ENCODE results near the gene SRP72. TPM values are rescaled to one million over a fixed set of nuclear protein-coding genes. Genes with fewer than 3 reads are reported as not detected.
"Not testable (repeated sequence)": the region's sequence is repeated elsewhere in the genome, so short reads cannot be mapped to it uniquely, and the experiment has no call there.

Gene SRP72
- total and polyA plus RNA-seq, 2 donors (not counting 3 experiments of a cell fraction or from before 2014, with no cell fraction given): 65.7 to 132 TPM

DNA sequence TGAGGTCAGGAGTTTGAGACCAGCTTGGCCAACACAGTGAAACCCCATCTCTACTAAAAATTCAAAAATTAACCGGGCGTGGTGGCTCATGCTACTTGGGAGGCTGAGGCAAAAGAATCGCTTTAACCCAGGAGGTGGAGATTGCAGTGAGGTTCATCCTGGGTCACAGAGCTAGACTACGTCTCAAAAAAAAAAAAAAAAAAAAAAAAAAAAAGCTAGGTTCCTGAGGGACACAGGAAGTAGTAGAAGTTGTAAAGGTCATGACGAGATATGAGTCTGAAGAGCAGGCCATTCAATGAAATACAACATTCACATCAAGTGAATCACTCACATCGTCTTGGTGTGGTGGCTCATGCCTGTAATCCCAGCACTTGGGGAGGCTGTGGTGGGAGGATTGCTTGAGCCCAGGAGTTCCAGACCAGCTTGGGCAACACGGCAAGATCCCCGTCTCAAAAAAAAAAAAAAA is 1.1 kb upstream of the SRP72 start:
- Histone ChIP-seq H3K4me1 (ENCODE audit: control insufficient read depth, extremely low read depth, insufficient read depth, low read length) (peaks cover 27% of the 10 kb centered on the region), H3K79me2 (ENCODE audit: control insufficient read depth, insufficient read depth, low read length) (peaks cover 67% of the 10 kb centered on the region), H3K4me2 (ENCODE audit: insufficient read depth, low read length) (peak overlapping the region; percentile 99), H3K9ac (replicated peaks; ENCODE audit: extremely low read depth, insufficient read depth, low read length) (peak overlapping the region; percentile 98), H3K36me3 (ENCODE audit: control insufficient read depth in 2 of 2, extremely low read depth in 1 of 2, insufficient read depth in 2 of 2, low read length in 2 of 2) (peaks cover 0 to 13% of the 10 kb centered on the region in 2 experiments), H3K27ac (ENCODE audit: insufficient read depth, low read depth, low read length) (peak overlapping the region; percentile 94), H3K4me3 (replicated peaks in 1 of 3; ENCODE audit: insufficient read depth in 1 of 3, low read depth in 1 of 3, low read length in 3 of 3) (peak overlapping the region; percentile 67 to 99 (median 98))
- FAIRE-seq; H3K9me3 ChIP-seq (replicated peaks; ENCODE audit: control insufficient read depth, insufficient read depth, low read length); H2AFZ ChIP-seq (ENCODE audit: low read depth, low read length); dilution Hi-C loops (cut with MboI; ENCODE audit: extremely low pct_ligation_motif_present, low sequenced_read_pairs); BruUV-seq (replicated peaks); H3K9me1 ChIP-seq (replicated peaks; ENCODE audit: control insufficient read depth, extremely low read depth, insufficient read depth, low read length); H4K20me1 ChIP-seq (replicated peaks; ENCODE audit: control insufficient read depth, extremely low read depth, insufficient read depth, low read length); H3K27me3 ChIP-seq (ENCODE audit: control insufficient read depth in 2 of 2, insufficient read depth in 2 of 2, low read length in 2 of 2): not testable (repeated sequence)
- intact Hi-C loops (cut with micrococcal nuclease): loop anchor here (1.0 kb wide), 1 partner anchor 56 kb away; no protein-coding TSS in a partner anchor
- CTCF ChIA-PET: interaction anchor here (0.6 to 1.4 kb wide), 5 partner anchors 10 to 518 kb away, joined by 3 to 5 read pairs (median 3); partner anchors contain the start of genes CEP135, PAICS and PPAT
- DNase-seq (ENCODE audit: low read depth, low spot score): peak; percentile 39
- TF ChIP-seq JUN (IDR thresholded peaks at IDR 0.05; ENCODE audit: borderline replicate concordance, insufficient read depth, insufficient read length, low read depth) (peak; percentile 19), FOS (IDR thresholded peaks at IDR 0.05; ENCODE audit: borderline replicate concordance, insufficient read depth, low read length) (peak; percentile 25), POLR2A (IDR thresholded peaks at IDR 0.05; ENCODE audit: low read depth, low read length) (peak; percentile 62), POLR2AphosphoS5 (IDR thresholded peaks at IDR 0.05; ENCODE audit: insufficient read depth, low read depth, low read length) (peak; percentile 33)
- POLR2A ChIA-PET: interaction anchor here (1.0 to 1.4 kb wide), 2 partner anchors 30 to 80 kb away, joined by 3 read pairs; partner anchors contain the start of genes AASDH and PAICS

DNA sequence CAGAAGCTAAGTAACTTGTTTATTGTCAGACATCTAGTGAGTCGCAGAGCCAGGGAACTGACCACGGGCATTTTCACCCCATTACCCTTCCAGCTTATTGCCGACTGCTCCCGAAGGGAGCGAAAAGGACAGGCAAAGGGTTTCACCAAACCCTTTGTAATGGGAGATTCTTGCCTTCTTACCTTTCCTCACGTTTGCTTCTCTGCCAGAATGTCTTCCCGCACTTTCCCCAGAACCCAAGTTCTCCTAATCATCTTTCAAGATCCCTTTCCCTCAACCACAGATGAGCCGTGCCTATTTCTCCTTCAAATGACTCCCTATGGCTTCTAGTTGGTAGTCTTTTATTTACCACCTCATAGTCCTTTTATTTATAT is 520 bp upstream of the SRP72 start:
- H4K20me1 ChIP-seq (replicated peaks; ENCODE audit: control insufficient read depth, extremely low read depth, insufficient read depth, low read length): no peaks in the 10 kb centered on the region
- H3K9me3 ChIP-seq (replicated peaks; ENCODE audit: control insufficient read depth, insufficient read depth, low read length): no peaks in the 10 kb centered on the region
- peaks cover 67% of the 10 kb centered on the region for H3K79me2 ChIP-seq (ENCODE audit: control insufficient read depth, insufficient read depth, low read length)
- H3K4me2 ChIP-seq (ENCODE audit: insufficient read depth, low read length): peak overlapping the region; percentile 99
- no TSS peak for BruUV-seq (replicated peaks)
- H3K4me1 ChIP-seq (ENCODE audit: control insufficient read depth, extremely low read depth, insufficient read depth, low read length): peaks cover 27% of the 10 kb centered on the region
- no peak for FAIRE-seq
- no peaks in the 10 kb centered on the region for H3K27me3 ChIP-seq (ENCODE audit: control insufficient read depth in 2 of 2, insufficient read depth in 2 of 2, low read length in 2 of 2)
- intact Hi-C loops (cut with micrococcal nuclease): loop anchor here (1.0 kb wide), 3 partner anchors 32 to 80 kb away; partner anchors contain the start of genes AASDH and PPAT
- dilution Hi-C loops (cut with MboI; ENCODE audit: extremely low pct_ligation_motif_present, low sequenced_read_pairs): no loop called here
- DNase-seq (ENCODE audit: low read depth, low spot score): no peak
- peak overlapping the region; percentile 89 for H2AFZ ChIP-seq (ENCODE audit: low read depth, low read length)
- CTCF ChIA-PET: interaction anchor here (1.2 to 1.4 kb wide), 4 partner anchors 10 to 518 kb away, joined by 3 to 5 read pairs (median 4); partner anchors contain the start of genes CEP135, PAICS and PPAT
- H3K9me1 ChIP-seq (replicated peaks; ENCODE audit: control insufficient read depth, extremely low read depth, insufficient read depth, low read length): no peaks in the 10 kb centered on the region
- H3K27ac ChIP-seq (ENCODE audit: insufficient read depth, low read depth, low read length): peak overlapping the region; percentile 94
- TF ChIP-seq POLR2AphosphoS5 (IDR thresholded peaks at IDR 0.05; ENCODE audit: insufficient read depth, low read depth, low read length) (no peak), FOS (IDR thresholded peaks at IDR 0.05; ENCODE audit: borderline replicate concordance, insufficient read depth, low read length) (no peak), MYC (IDR thresholded peaks at IDR 0.05; ENCODE audit: low read depth, low read length) (no peak), EZH2 (IDR thresholded peaks at IDR 0.05; ENCODE audit: borderline replicate concordance, low read depth, low read length, severe bottlenecking) (no peak), GATA2 (IDR thresholded peaks at IDR 0.05; ENCODE audit: insufficient read depth, insufficient read length, low read depth, low read length) (no peak), JUN (IDR thresholded peaks at IDR 0.05; ENCODE audit: borderline replicate concordance, insufficient read depth, insufficient read length, low read depth) (no peak), POLR2A (IDR thresholded peaks at IDR 0.05; ENCODE audit: low read depth, low read length) (no peak)
- TF ChIP-seq, protein P1, sequence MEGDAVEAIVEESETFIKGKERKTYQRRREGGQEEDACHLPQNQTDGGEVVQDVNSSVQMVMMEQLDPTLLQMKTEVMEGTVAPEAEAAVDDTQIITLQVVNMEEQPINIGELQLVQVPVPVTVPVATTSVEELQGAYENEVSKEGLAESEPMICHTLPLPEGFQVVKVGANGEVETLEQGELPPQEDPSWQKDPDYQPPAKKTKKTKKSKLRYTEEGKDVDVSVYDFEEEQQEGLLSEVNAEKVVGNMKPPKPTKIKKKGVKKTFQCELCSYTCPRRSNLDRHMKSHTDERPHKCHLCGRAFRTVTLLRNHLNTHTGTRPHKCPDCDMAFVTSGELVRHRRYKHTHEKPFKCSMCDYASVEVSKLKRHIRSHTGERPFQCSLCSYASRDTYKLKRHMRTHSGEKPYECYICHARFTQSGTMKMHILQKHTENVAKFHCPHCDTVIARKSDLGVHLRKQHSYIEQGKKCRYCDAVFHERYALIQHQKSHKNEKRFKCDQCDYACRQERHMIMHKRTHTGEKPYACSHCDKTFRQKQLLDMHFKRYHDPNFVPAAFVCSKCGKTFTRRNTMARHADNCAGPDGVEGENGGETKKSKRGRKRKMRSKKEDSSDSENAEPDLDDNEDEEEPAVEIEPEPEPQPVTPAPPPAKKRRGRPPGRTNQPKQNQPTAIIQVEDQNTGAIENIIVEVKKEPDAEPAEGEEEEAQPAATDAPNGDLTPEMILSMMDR (IDR thresholded peaks at IDR 0.05; ENCODE audit: extremely low read depth in 1 of 2, insufficient read depth in 1 of 2, low read depth in 1 of 2, low read length in 2 of 2): no peak
- TF ChIP-seq, protein P2, sequence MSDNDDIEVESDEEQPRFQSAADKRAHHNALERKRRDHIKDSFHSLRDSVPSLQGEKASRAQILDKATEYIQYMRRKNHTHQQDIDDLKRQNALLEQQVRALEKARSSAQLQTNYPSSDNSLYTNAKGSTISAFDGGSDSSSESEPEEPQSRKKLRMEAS (IDR thresholded peaks at IDR 0.05; ENCODE audit: insufficient read depth, insufficient read length): no peak
- POLR2A ChIA-PET: no interaction called here
- peak overlapping the region; percentile 98 for H3K9ac ChIP-seq (replicated peaks; ENCODE audit: extremely low read depth, insufficient read depth, low read length)
- peak overlapping the region; percentile 67 to 99 (median 98) for H3K4me3 ChIP-seq (replicated peaks in 1 of 3; ENCODE audit: insufficient read depth in 1 of 3, low read depth in 1 of 3, low read length in 3 of 3)
- H3K36me3 ChIP-seq (ENCODE audit: control insufficient read depth in 2 of 2, extremely low read depth in 1 of 2, insufficient read depth in 2 of 2, low read length in 2 of 2): peaks cover 4 to 12% of the 10 kb centered on the region in 2 experiments

All from endothelial cell of umbilical vein (primary cell).